Activated CD8-positive, alpha-beta T cell treated with anti-CD3 and anti-CD28 coated beads, Interleukin-2, amount 10 ng/mL, durations not matched to agents 7 days and 5 days (primary cell): ENCODE measurements around the gene CEP95. TPM values are rescaled to one million over a fixed set of nuclear protein-coding genes. Genes with fewer than 3 reads are reported as not detected.

Source experiments
- ATAC-seq: fragments of 150-1000 bp; cut with Tn5 transposase; one replicate; pipeline ENCODE4 v1.10.0; 2021; ENCODE audit warnings: moderate library complexity
- CTCF ChIA-PET: fragments of 350-600 bp; sonication (Branson Sonifier 250); formaldehyde crosslinking; loops from one replicate; lab custom pipeline; 2021; ENCODE audit warnings: antibody characterized with exemption; lab: Charles Lee
- POLR2A ChIA-PET: fragments of 350-600 bp; sonication (Branson Sonifier 250); formaldehyde crosslinking; loops from one replicate; lab custom pipeline; 2021; ENCODE audit warnings: antibody characterized with exemption; lab: Charles Lee
- DNase-seq: peaks from one replicate; pipeline ENCODE4 v3.0.0-alpha.2; 2020
- H3K27ac Mint-ChIP-seq: one replicate; pipeline ENCODE4 v1.8.0; 2021; ENCODE audit warnings: mild to moderate bottlenecking, mixed read lengths
- H3K27me3 Mint-ChIP-seq: one replicate; pipeline ENCODE4 v1.8.0; 2021; ENCODE audit warnings: low read depth, mixed read lengths
- H3K36me3 Mint-ChIP-seq: one replicate; pipeline ENCODE4 v1.8.0; 2021; ENCODE audit warnings: low read depth, mixed read lengths
- H3K4me1 Mint-ChIP-seq: one replicate; pipeline ENCODE4 v1.8.0; 2021; ENCODE audit warnings: low read depth, mixed read lengths
- H3K4me3 Mint-ChIP-seq: one replicate; pipeline ENCODE4 v1.8.0; 2021; ENCODE audit warnings: mild to moderate bottlenecking, mixed read lengths
- H3K9me3 Mint-ChIP-seq: one replicate; pipeline ENCODE4 v1.8.0; 2022; ENCODE audit warnings: mixed read lengths; ENCODE audit not compliant: insufficient read depth
- total RNA-seq, 2 experiments: library from RNA; stranded (reverse); gene quantifications; one replicate each; pipeline ENCODE4 v1.2.3, GENCODE V29; 2021

Gene CEP95
- total RNA-seq, 2 experiments from 2014 or later, result 49.2 to 51.7 TPM

GRCh38 chr17:64503341-64503740, 3.4 kb upstream of the CEP95 start:
- no peaks in the 10 kb centered on the region for H3K9me3 Mint-ChIP-seq
- peak overlapping the region; percentile 62 for H3K27ac Mint-ChIP-seq
- peaks cover 69% of the 10 kb centered on the region for H3K4me1 Mint-ChIP-seq
- ChIA-PET CTCF (interaction anchor here (1.1 to 7.3 kb wide), 4 partner anchors 12 to 146 kb away, joined by 3 to 88 read pairs (median 42); no protein-coding TSS in a partner anchor), POLR2A (interaction anchor here (1.2 kb wide), 1 partner anchor 153 kb away, joined by 3 read pairs; no protein-coding TSS in a partner anchor)
- no peak for ATAC-seq
- H3K27me3 Mint-ChIP-seq, result no peaks in the 10 kb centered on the region
- H3K36me3 Mint-ChIP-seq, result peaks cover 75% of the 10 kb centered on the region
- DNase-seq, result no peak
- no peak overlapping the region for H3K4me3 Mint-ChIP-seq

- POLR2A ChIA-PET, result interaction anchor here (1.1 to 4.2 kb wide), 9 partner anchors 6 to 158 kb away, joined by 3 to 151 read pairs (median 18); partner anchors contain the start of genes POLG2 and SMURF2
- CTCF ChIA-PET, result interaction anchor here (1.1 to 7.3 kb wide), 4 partner anchors 7 to 112 kb away, joined by 3 to 88 read pairs (median 68); partner anchors contain the start of gene POLG2
- peaks cover 71% of the 10 kb centered on the region for H3K36me3 Mint-ChIP-seq
- peaks cover 68% of the 10 kb centered on the region for H3K4me1 Mint-ChIP-seq
- DNase-seq (no peak), ATAC-seq (no peak)
- H3K27ac Mint-ChIP-seq, result peak overlapping the region; percentile 100
- H3K9me3 Mint-ChIP-seq, result no peaks in the 10 kb centered on the region
- H3K4me3 Mint-ChIP-seq, result peak overlapping the region; percentile 99
- no peaks in the 10 kb centered on the region for H3K27me3 Mint-ChIP-seq
Measured at GRCh38 chr17:64503821-64504768, 2.7 kb upstream of the CEP95 start.

GRCh38 chr17:64504769-64505339, 1.9 kb upstream of the CEP95 start:
- Mint-ChIP-seq H3K36me3 (peaks cover 67% of the 10 kb centered on the region), H3K4me3 (peak overlapping the region; percentile 99), H3K9me3 (no peaks in the 10 kb centered on the region), H3K27me3 (no peaks in the 10 kb centered on the region), H3K27ac (peak overlapping the region; percentile 100), H3K4me1 (peaks cover 63% of the 10 kb centered on the region)
- CTCF ChIA-PET, result interaction anchor here (1.1 to 7.3 kb wide), 5 partner anchors 8 to 112 kb away, joined by 3 to 88 read pairs (median 59); partner anchors contain the start of gene POLG2
- DNase-seq (no peak), ATAC-seq (no peak)
- POLR2A ChIA-PET, result interaction anchor here (0.6 to 4.2 kb wide), 27 partner anchors 7 to 481 kb away, joined by 3 to 151 read pairs (median 4); partner anchors contain the start of genes PECAM1, POLG2 and SMURF2

GRCh38 chr17:64505340-64506200, 1.2 kb upstream of the CEP95 start:
- Mint-ChIP-seq H3K27ac (peak overlapping the region; percentile 100), H3K27me3 (no peaks in the 10 kb centered on the region), H3K4me3 (peak overlapping the region; percentile 99), H3K4me1 (peaks cover 56% of the 10 kb centered on the region), H3K9me3 (no peaks in the 10 kb centered on the region), H3K36me3 (peaks cover 64% of the 10 kb centered on the region)
- POLR2A ChIA-PET, result interaction anchor here (0.6 to 4.2 kb wide), 34 partner anchors 8 to 480 kb away, joined by 3 to 151 read pairs (median 4); partner anchors contain the start of genes PECAM1, POLG2 and SMURF2
- peak; percentile 49 for ATAC-seq
- peak; percentile 93 for DNase-seq
- CTCF ChIA-PET, result interaction anchor here (2.8 to 7.3 kb wide), 4 partner anchors 9 to 94 kb away, joined by 13 to 88 read pairs (median 68); partner anchors contain the start of gene POLG2

- peak; percentile 58 for ATAC-seq
- H3K36me3 Mint-ChIP-seq, result peaks cover 61% of the 10 kb centered on the region
- POLR2A ChIA-PET, result interaction anchor here (0.6 to 4.2 kb wide), 37 partner anchors 8 to 663 kb away, joined by 3 to 151 read pairs (median 4); partner anchors contain the start of genes PECAM1, POLG2, SMURF2 and TEX2
- H3K4me3 Mint-ChIP-seq, result peak within 1 kb of the TSS; percentile 99
- DNase-seq, result peak; percentile 98
- peaks cover 50% of the 10 kb centered on the region for H3K4me1 Mint-ChIP-seq
- H3K27me3 Mint-ChIP-seq, result no peaks in the 10 kb centered on the region
- H3K27ac Mint-ChIP-seq, result peak within 1 kb of the TSS; percentile 100
- no peaks in the 10 kb centered on the region for H3K9me3 Mint-ChIP-seq
- CTCF ChIA-PET, result interaction anchor here (0.6 to 7.3 kb wide), 11 partner anchors 9 to 234 kb away, joined by 3 to 88 read pairs (median 8); partner anchors contain the start of gene POLG2
Measured at GRCh38 chr17:64506201-64506575, 589 bp upstream of the CEP95 start, which contains the start of gene DDX5. Gene DDX5, minus strand, starts transcription at chr17:64506289. Its CDS starts 170 bp downstream, at chr17:64506119.

GRCh38 chr17:64507413-64507782, 621 bp downstream of the CEP95 start:
- Mint-ChIP-seq H3K36me3 (peaks cover 59% of the 10 kb centered on the region), H3K4me1 (peaks cover 42% of the 10 kb centered on the region), H3K9me3 (no peaks in the 10 kb centered on the region), H3K27me3 (no peaks in the 10 kb centered on the region), H3K27ac (peak overlapping the region; percentile 100), H3K4me3 (peak overlapping the region; percentile 99)
- DNase-seq (peak; percentile 63), ATAC-seq (peak; percentile 32)
- POLR2A ChIA-PET, result interaction anchor here (0.6 to 4.2 kb wide), 23 partner anchors 8 to 727 kb away, joined by 3 to 151 read pairs (median 4); partner anchors contain the start of genes LRRC37A3, POLG2 and SMURF2
- CTCF ChIA-PET, result interaction anchor here (0.7 to 7.3 kb wide), 16 partner anchors 8 to 230 kb away, joined by 3 to 88 read pairs (median 3); partner anchors contain the start of gene POLG2

- Mint-ChIP-seq H3K9me3 (no peaks in the 10 kb centered on the region), H3K4me3 (peak overlapping the region; percentile 99), H3K27ac (no peak overlapping the region), H3K36me3 (peaks cover 59% of the 10 kb centered on the region), H3K27me3 (no peaks in the 10 kb centered on the region), H3K4me1 (peaks cover 32% of the 10 kb centered on the region)
- ChIA-PET POLR2A (no interaction called here), CTCF (no interaction called here)
- DNase-seq (no peak), ATAC-seq (no peak)
Measured at GRCh38 chr17:64508683-64509082, 1.9 kb downstream of the CEP95 start.

- Mint-ChIP-seq H3K36me3 (peaks cover 59% of the 10 kb centered on the region), H3K27me3 (no peaks in the 10 kb centered on the region), H3K27ac (no peak overlapping the region), H3K4me1 (peaks cover 27% of the 10 kb centered on the region), H3K4me3 (no peak overlapping the region), H3K9me3 (no peaks in the 10 kb centered on the region)
- CTCF ChIA-PET, result interaction anchor here (2.1 kb wide), 1 partner anchor 140 kb away, joined by 8 read pairs; no protein-coding TSS in a partner anchor
- DNase-seq (no peak), ATAC-seq (no peak)
- POLR2A ChIA-PET, result no interaction called here
Measured at GRCh38 chr17:64509179-64509578, 2.4 kb downstream of the CEP95 start.

GRCh38 chr17:64515419-64515818, 8.6 kb downstream of the CEP95 start:
- ChIA-PET CTCF (interaction anchor here (0.8 to 2.1 kb wide), 6 partner anchors 9 to 134 kb away, joined by 3 to 6 read pairs (median 4); partner anchors contain the start of gene CEP95), POLR2A (interaction anchor here (0.8 to 2.2 kb wide), 2 partner anchors 9 to 13 kb away, joined by 3 to 17 read pairs; partner anchors contain the start of genes CEP95 and DDX5)
- H3K36me3 Mint-ChIP-seq, result peaks cover 68% of the 10 kb centered on the region
- no peaks in the 10 kb centered on the region for H3K27me3 Mint-ChIP-seq
- H3K4me1 Mint-ChIP-seq, result peaks cover 8% of the 10 kb centered on the region
- no peaks in the 10 kb centered on the region for H3K9me3 Mint-ChIP-seq
- DNase-seq (no peak), ATAC-seq (no peak)
- H3K27ac Mint-ChIP-seq, result peak overlapping the region; percentile 14
- no peak overlapping the region for H3K4me3 Mint-ChIP-seq

GRCh38 chr17:64515829-64516228, 9.1 kb downstream of the CEP95 start:
- Mint-ChIP-seq H3K36me3 (peaks cover 67% of the 10 kb centered on the region), H3K9me3 (no peaks in the 10 kb centered on the region), H3K27ac (no peak overlapping the region), H3K4me3 (no peak overlapping the region), H3K27me3 (no peaks in the 10 kb centered on the region), H3K4me1 (peaks cover 8% of the 10 kb centered on the region)
- ChIA-PET POLR2A (interaction anchor here (0.8 to 2.2 kb wide), 2 partner anchors 9 to 14 kb away, joined by 3 to 17 read pairs; partner anchors contain the start of genes CEP95 and DDX5), CTCF (interaction anchor here (0.8 to 2.1 kb wide), 5 partner anchors 9 to 96 kb away, joined by 3 to 6 read pairs (median 3); partner anchors contain the start of gene CEP95)
- ATAC-seq, result no peak
- no peak for DNase-seq
